Heart right ventricle (tissue), 16 donors: ENCODE data around the gene CR2. TPM values are rescaled to one million over a fixed set of nuclear protein-coding genes. Genes with fewer than 3 reads are reported as not detected.
"Not testable (repeated sequence)": the region's sequence is repeated elsewhere in the genome, so short reads cannot be mapped to it uniquely, and the experiment has no call there.

ENCODE experiments used
- ATAC-seq, 8 donors: fragments of 200-7000 bp; cut with Tn5 transposase; one replicate each; pipeline ENCODE4 v1.9.1; 2020; ENCODE audit warnings: mild to moderate bottlenecking in 8 of 8, moderate library complexity in 8 of 8, moderate number of reproducible peaks in 1 of 8
- DNase-seq, 2 donors: peaks; one replicate each; pipeline ENCODE4 v3.0.0-alpha.2; 2020
- H3K27ac ChIP-seq, 10 donors: fragments of 200-600 bp; sonication (generic) in 2 of 10; one replicate each; pipeline versions ENCODE4 v1.5.0 to v1.8.0; 2020 to 2022; ENCODE audit warnings: mild to moderate bottlenecking in 3 of 10
- H3K27me3 ChIP-seq, 7 donors: fragments of 200-600 bp; one replicate each; pipeline ENCODE4 v1.8.0; 2021 to 2022; ENCODE audit warnings: mild to moderate bottlenecking in 2 of 7
- H3K36me3 ChIP-seq, 9 donors: fragments of 200-600 bp; sonication (generic) in 1 of 9; one replicate each; pipeline versions ENCODE4 v1.5.0 to v1.8.0; 2020 to 2022; ENCODE audit warnings: mild to moderate bottlenecking in 2 of 9
- H3K4me1 ChIP-seq, 9 donors: fragments of 200-600 bp; sonication (generic) in 1 of 9; one replicate each; pipeline versions ENCODE4 v1.5.0 to v1.8.0; 2020 to 2022; ENCODE audit warnings: mild to moderate bottlenecking in 4 of 9
- H3K4me3 ChIP-seq, 10 donors: fragments of 200-600 bp; sonication (generic) in 2 of 10; one replicate each; pipeline versions ENCODE4 v1.5.0 to v1.8.0; 2020 to 2022; ENCODE audit warnings: mild to moderate bottlenecking in 7 of 10, moderate library complexity in 2 of 10
- H3K9me3 ChIP-seq, 11 donors: fragments of 200-600 bp in 10 of 11; sonication (generic) in 2 of 11; one replicate each; pipeline versions ENCODE4 v1.5.0 to v1.8.0; 2013 to 2022; ENCODE audit warnings: mild to moderate bottlenecking in 2 of 11, control low read depth in 1 of 11, moderate library complexity in 1 of 11
- CTCF ChIP-seq, 9 donors: fragments of 200-600 bp; sonication (generic) in 2 of 9; IDR thresholded peaks; one replicate each; pipeline versions ENCODE4 v1.5.0 to v1.8.0; 2021 to 2022; ENCODE audit warnings: antibody characterized with exemption in 9 of 9, mild to moderate bottlenecking in 5 of 9, moderate library complexity in 1 of 9
- WGBS, 2 donors: extraction: QIAGEN DNeasy Blood & Tissue Kit; methylation state at CpG; one replicate each; pipeline ENCODE4 v1.1.7; 2013; ENCODE audit warnings: inconsistent platforms in 1 of 2; 5-methylcytosine and 5-hydroxymethylcytosine counted together
- intact Hi-C, 10 donors: fragments of 100-400 bp; cut with DNase I; formaldehyde crosslinking; loops; one replicate each; pipeline versions ENCODE4 v1.11.1 to v1.14.2; 2022
- polyA plus RNA-seq, 2 donors: library from polyadenylated mRNA; stranded (reverse); fragments of 200-250 nt; gene quantifications; one replicate each; pipeline ENCODE4 v1.2.3, GENCODE V29; 2013
- total RNA-seq, 10 donors: library from RNA; stranded (reverse); fragmentation: NEBNext Ultra II Directional in 3 of 10; extraction: Animal tissue kit (Norgen Biotek cat#: 25700) in 3 of 10; gene quantifications; one replicate each; pipeline versions ENCODE4 v1.2.1 to v1.2.4, GENCODE V29; 2021 to 2023
- donor health status: Arrhythmogenic right ventricular cardiomyopathy.
- donor health status: ischemic (EF 13 %, LVEDD 7.1; RV severe dilation, severe dysfunction).
- donor health status: healthy with polysubstance abuse.
- donor health status: DM: no; HTN: yes; CAD: no.
- donor health status: DM: no; HTN: no; CAD: no.
- donor health status: ischemic (EF 25% LVEDD 6.9; RV normal size, moderate dysfunction).
- donor health status: ischemic (EF 25% LVEDD 5.7; RV mildly dilated, moderate dysfunction).
- donor health status: healthy.
- donor health status: DM: yes; HTN: yes; CAD: no.
- donor health status: Ischemic cardiomyopathy.
- donor health status: ischemic (EF 35%, LVEDD 5.7; RV mildly dilated, moderate dysfunction).
- donor health status: nonischemic (EF 11% LVEDD 7.7; RV severe dilation, severe dysfunction).
- donor health status: DM: yes; HTN: yes; CAD: no.
- donor health status: PGD.
- donor health status: ischemic (EF 29% LVEDD 5.4; RV normal size, mild dysfunction).
- donor health status: nonischemic (EF 23%, LVEDD 6.1; RV moderate dilation, normal function).

Gene CR2
- total and polyA plus RNA-seq, 12 donors, result 0.01 to 0.06 TPM; not detected in 10

GRCh38 chr1:207487636-207488035 lies 33.5 kb downstream of the CR2 start:
- ATAC-seq (no peak), DNase-seq (no peak)
- no peak overlapping the region for H3K27ac ChIP-seq
- H3K4me1 ChIP-seq, result no peaks in the 10 kb centered on the region
- TF ChIP-seq CTCF (IDR thresholded peaks at IDR 0.05), result no peak
- 74 to 76% methylated on average over 4 of the region's 4 CpGs for WGBS, 2 donors
- H3K27me3 ChIP-seq, result peaks cover 0 to 37% (median 10%) of the 10 kb centered on the region in 7 donors
- intact Hi-C loops, result no loop called here
- H3K9me3 ChIP-seq, result no peaks in the 10 kb centered on the region
- no peaks in the 10 kb centered on the region for H3K36me3 ChIP-seq
- no peak overlapping the region for H3K4me3 ChIP-seq

- no peaks in the 10 kb centered on the region for H3K9me3 ChIP-seq
- no peak overlapping the region for H3K27ac ChIP-seq
- H3K27me3 ChIP-seq, result peaks cover 5 to 85% (median 59%) of the 10 kb centered on the region in 7 donors
- H3K4me3 ChIP-seq, result no peak overlapping the region
- intact Hi-C loops, result no loop called here
- no peaks in the 10 kb centered on the region for H3K36me3 ChIP-seq
- H3K4me1 ChIP-seq, result peaks cover 0 to 14% (median 8%) of the 10 kb centered on the region in 9 donors
- DNase-seq (no peak), ATAC-seq (no peak)
- 80 to 82% methylated on average over 3 of the region's 3 CpGs for WGBS, 2 donors
- no peak for TF ChIP-seq CTCF (IDR thresholded peaks at IDR 0.05)
Measured at GRCh38 chr1:207493212-207493611, 39.1 kb downstream of the CR2 start.

- DNase-seq, result no peak
- Histone ChIP-seq H3K27me3 (peaks cover 5 to 94% (median 69%) of the 10 kb centered on the region in 7 donors), H3K27ac (no peak overlapping the region), H3K9me3 (no peaks in the 10 kb centered on the region), H3K4me3 (no peak overlapping the region), H3K36me3 (no peaks in the 10 kb centered on the region), H3K4me1 (peaks cover 0 to 20% (median 8%) of the 10 kb centered on the region in 9 donors)
- TF ChIP-seq CTCF (IDR thresholded peaks at IDR 0.05), result no peak
- intact Hi-C loops, result no loop called here
- no peak for ATAC-seq
- WGBS, 2 donors, result 93 to 95% methylated on average over 1 of the region's 1 CpG
Measured at GRCh38 chr1:207494171-207494570, 40.0 kb downstream of the CR2 start.

- peaks cover 5 to 98% (median 78%) of the 10 kb centered on the region in 7 donors for H3K27me3 ChIP-seq
- H3K9me3 ChIP-seq, H3K36me3 ChIP-seq, DNase-seq, ATAC-seq: not testable (repeated sequence)
- peak overlapping the region in 2 of 10 donors; percentile 49 to 63 for H3K4me3 ChIP-seq
- H3K27ac ChIP-seq, result peak overlapping the region in 1 of 10 donors; percentile 90
- intact Hi-C loops, result loop anchor here in 4 of 10 donors (5.0 kb wide), 1 partner anchor 408 kb away; the partner anchor contains the start of gene C4BPB (in 4 of the 4)
- peaks cover 0 to 27% (median 8%) of the 10 kb centered on the region in 9 donors for H3K4me1 ChIP-seq
- peak in 1 of 9 donors; percentile 9 for TF ChIP-seq CTCF (IDR thresholded peaks at IDR 0.05)
- whole genome bisulfite sequencing, 2 donors, result 74 to 79% methylated on average over 8 of the region's 8 CpGs
Measured at GRCh38 chr1:207495281-207495680, 41.2 kb downstream of the CR2 start.
